Stimulated activated CD8-positive, alpha-beta memory T cell treated with anti-CD3 and anti-CD28 coated beads, Interleukin-12 subunit alpha, Interleukin-12 subunit beta, amount 100 ng/mL, for 24 hours (primary cell): Measurements from ENCODE around the gene FAM193A.
"Not testable (repeated sequence)": the region's sequence is repeated elsewhere in the genome, so short reads cannot be mapped to it uniquely, and the experiment has no call there.

ENCODE experiments used
- DNase-seq: peaks from one replicate; pipeline ENCODE4 v3.0.0-alpha.2; 2020; ENCODE audit errors: extremely low read depth

Gene FAM193A

DNA sequence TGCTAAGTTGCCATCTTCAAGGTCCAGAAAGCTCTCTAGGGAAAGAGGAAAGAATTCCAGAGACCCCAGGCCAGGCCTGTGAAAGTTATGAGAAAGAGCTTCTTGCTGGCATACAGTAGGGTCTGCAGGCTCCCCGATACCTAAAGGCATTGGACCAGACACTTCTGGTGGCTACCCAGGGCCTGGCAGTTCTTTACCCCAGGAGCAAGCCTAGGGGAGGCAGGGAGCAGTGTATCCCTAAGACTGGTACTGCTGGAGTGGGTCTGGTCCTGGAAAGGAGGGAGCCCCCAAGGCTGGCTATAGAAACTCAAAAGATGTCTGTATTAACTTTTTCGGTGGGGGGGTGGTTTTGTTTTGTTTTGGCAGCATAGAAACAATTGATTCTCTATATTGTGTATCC is 19.8 kb upstream of the FAM193A start:
- DNase-seq: no peak

DNA sequence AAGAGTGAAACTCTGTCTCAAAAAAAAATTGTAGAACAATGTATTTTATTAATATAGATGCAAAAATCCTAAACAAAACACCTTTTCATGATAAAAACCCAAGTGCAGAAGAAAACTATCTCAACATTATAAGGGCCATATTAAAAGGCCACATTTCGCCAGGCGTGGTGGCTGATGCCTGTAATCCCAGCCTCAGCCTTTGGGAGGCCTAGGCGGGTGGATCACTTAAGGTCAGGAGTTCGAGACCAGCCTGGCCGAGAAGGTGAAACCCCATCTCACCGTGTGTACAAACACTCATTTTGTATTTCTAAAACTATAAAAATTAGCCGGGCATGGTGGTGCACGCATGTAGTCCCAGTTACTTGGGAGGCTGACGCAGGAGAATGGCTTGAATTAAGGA is 9.9 kb upstream of the FAM193A start:
- DNase-seq: no peak

DNA sequence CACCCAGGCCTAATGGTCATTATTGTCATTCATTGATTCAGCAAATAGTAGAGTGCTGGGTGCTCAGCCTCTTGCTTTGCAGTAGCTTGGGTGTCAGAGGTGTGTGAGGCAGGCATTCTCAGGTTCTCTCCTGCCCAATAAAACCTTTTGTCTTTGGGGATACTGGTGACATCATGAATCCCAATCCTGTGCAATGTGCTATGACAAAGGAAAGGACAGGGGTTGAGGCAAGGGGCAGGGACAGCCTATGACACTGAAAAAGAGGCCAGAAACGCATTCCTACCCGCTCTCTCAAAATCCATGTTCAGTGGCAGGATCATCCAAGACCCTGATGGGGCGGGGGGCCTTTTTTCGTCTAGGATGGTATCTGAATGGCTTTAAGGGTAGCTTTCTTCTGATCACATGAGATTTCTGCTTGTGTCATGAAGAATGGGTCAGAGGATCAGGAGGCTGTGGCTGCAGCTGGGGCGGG is 1.5 kb upstream of the FAM193A start:
- no peak for DNase-seq

DNA sequence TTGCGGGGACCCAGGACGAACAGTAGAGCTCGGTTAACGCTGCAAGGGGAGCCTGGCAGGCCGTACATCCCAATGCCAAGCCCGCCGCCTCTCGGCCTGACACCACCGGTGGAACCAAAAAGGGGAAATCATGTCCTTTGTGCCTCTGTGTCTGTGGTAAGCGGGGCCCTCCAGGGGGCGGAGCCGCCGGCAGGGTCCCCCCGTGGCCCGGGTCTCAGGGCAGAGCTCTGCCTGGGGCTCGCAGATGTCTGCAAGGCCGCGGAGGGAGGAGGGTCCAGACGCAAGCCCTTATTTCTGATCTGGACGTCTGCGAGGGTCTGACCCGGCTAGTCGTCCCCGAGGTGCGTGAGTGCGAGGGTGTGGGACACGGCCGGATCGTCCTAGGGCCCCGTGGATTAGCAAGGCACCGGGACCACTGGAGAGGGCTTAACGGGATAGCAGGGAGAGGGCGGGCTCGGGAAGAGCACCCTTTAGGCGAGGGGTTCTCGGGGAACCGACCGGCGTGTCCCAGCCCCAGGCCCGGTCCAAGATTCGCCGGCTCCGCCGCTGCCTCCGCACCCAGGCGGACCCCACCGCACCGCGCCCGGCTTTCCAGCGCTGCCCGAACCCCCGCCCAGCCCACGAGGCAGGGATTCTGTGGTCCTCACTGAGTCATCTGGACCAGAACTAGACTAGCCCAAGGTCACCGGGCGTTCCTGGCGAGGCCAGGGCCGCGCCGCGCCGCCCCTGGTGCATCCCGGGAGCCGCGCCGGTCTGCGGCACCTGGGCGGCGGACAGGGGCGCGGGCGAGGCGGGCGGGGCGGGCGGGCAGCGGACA is 863 bp upstream of the FAM193A start:
- peak; percentile 21 for DNase-seq

DNA sequence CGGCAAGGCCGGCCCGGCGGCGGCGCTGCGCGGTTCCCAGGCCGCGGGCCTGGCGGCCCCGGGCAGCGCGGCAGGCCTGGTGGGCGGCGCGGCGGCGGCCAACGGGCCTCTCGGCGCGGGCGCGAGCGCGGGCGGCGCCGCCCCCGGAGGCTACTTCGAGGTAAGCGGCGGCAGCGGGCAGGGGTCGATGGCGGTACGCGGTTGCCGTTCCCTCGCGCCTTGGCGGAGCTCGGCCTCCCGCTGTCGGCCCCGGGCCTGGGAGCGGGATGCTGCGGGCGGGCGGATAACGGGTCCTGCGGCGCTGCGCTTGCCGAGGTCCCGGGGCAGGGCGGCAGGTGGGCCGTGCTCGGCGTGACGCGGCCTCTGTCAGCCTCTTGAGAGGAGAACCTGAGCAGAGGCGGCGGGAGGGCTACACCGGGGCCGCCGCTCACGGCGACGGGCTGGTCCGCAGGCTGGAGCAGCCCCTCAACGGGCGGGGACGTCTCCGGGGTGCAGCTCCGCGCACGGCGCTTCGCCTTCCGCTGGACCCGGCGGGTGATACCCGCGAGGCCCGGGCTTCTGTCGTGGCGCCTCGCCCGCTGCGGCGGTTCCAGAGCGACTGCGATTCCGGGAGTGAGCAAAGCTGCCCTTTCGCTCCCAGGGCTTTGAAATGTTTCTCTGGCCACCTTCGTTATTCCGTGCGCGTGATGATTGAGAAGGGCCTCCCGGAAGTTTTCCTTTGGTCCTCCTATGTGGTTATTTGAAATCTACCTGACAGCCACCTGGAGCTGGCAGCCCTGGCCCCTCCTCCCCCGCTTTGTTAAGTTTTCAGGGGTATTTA is 774 bp downstream of the FAM193A start:
- DNase-seq: peak; percentile 12

DNA sequence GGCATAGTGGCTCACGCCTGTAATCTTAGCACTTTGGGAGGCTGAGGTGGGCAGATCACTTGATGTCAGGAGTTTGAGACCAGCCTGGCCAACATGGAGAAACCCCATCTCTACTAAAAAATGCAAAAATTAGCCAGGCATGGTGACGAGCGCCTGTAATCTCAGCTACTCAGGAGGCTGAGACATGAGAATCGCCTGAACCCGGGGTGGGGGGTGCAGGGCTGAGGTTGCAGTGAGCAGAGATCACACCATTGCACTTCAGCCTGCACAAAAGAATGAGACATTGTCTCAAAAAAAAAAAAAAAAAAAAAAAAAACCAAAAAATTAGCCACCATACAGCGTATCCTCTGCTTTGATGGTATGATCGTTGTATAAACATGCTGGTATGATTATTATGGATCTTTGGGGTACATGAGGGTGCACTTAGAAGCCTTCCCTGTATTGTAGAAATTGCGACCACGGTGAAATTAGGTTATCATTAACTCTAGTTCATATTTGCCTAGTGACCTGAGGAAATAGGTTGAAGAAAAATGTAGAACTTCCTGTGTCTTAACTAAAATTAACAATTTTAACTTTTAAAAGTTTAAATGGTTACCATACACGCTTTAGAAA is 7.2 kb downstream of the FAM193A start:
- not testable (repeated sequence) for DNase-seq

DNA sequence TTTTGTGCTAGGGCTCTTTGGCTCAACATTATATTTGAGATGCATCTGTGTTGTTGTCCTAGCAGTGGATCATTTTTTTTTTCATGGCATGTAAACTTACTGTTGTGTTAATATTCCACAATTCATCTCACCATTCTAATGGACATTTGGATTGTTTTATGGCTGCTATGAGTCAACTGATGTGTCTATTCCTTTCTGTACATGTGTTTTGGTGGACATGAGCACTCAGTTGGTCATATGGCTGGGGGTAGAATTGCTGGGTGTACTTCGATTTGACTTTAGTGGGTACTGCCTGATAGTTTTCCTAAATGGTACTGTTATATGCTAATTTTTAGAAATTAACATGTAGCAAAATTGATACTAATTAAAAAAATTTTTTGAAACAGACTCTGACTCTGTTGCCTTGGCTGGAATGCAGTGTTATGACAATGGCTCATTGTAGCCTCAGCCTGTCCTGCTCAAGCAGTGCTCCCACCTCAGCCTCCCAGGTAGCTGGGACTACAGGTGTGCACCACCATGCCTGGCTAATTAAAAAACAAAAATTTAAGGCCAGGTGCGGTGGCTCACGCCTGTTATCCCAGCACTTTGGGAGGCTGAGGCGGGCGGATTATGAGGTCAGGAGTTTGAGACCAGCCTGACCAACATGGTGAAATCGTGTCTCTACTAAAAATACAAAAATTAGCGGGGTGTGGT is 9.0 kb downstream of the FAM193A start:
- no peak for DNase-seq

DNA sequence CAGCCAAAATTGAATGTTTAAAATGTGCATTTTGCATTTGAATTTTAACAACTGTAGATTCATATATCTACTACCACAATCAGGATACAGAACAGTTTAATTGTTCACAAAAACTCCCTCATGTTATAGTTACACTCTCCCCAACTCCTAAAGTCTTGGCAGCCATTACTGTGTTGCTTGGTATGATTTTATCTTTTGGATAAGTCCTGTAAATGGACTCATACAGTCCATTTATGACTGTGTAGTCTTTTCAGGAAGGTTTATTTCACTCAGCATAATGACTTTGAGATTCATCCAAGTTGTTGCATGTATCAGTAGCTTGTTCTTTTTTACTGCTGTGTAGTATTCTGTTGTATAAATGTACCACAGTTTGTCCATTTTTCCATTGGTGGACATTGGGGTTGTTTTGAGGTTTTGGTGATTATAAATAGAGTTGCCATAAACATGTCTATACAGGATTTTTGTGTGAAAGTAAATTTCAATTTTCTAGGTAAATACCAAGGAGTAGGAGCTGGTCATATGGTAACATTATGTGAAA is 9.9 kb downstream of the FAM193A start:
- no peak for DNase-seq

DNA sequence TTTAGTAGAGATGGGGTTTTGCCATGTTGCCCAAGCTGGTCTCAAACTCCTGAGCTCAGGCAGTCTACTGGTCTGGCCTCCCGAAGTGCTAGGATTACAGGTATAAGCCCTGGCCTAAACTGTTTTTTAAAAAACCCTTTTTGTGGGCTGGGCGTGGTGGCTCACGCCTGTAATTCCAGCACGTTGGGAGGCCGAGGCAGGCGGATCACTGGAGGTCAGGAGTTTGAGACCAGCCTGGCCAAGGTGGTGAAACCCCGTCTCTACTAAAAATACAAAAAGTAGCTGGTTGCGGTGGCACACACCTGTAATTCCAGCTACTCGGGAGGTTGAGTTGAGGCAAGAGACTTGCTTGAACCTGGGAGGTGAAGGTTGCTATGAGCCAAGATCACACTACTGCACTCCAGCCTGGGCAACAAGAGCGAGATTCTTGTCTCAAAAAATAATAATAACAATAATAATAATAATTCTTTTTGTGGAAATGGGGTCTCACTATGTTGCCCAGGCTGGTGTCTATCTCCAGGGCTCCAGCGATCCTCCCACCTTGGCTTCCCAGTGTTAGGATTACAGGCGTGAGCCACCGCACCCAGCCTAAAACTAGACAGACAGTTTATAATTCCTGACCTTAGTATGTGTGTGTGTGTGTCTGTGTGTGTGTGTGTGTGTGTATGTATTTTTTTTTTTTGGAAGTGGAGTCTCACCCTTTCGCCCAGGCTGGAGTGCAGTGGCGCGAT is 10.7 kb downstream of the FAM193A start:
- DNase-seq: not testable (repeated sequence)

DNA sequence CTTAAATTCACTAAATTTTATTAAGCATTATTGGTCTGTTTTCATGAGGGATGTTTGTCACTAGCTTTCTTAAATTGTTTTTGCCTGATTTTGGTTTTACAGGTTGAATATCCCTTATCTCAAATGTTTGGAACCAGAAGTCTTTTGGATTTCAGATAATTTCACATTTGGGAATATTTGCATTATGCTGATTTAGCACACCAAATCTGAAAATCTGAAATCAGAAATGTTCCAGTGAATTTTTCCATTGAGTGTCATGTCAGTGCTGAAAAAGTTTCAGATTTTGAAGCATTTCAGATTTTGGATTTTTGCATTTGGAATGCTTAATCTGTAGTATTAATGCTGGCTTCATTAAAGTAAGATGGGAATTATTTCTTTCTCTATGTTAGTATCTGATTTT is 14.7 kb downstream of the FAM193A start:
- no peak for DNase-seq

DNA sequence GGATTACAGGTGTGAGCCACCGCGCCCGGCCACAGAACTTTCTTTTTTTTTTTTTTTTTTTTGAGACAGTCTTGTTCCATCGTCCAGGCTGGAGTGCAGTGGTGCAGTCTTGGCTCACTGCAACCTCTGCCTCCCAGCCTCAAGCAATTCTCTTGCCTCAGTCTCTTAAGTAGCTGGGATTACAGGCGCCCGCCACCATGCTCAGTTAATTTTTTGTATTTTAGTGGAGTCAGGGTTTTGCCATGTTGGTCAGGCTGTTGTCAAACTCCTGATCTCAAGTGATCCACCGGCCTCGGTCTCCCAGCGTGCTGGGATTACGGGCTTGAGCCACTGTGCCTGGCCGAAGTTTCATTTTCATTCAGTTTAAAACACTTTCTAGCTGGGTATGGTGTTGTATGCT is 16.4 kb downstream of the FAM193A start:
- no peak for DNase-seq

DNA sequence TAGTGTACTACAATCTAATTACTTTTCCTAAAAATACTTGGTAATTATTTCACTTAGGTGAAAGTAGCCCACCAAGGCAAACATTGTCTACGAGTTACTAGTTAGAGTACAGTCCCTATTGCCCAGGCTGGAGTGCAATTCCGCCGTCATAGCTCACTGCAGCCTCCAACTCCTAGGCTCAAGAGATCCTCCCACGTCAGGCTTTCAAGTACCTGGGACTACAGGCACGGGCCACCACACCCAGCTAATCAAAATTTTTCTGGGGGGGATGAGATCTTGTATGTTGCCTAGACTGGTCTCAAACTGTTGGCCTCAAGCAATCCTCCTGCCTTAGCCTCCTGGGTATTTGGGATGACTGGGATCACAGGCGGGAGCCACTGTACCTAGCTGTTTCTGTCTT is 21.9 kb downstream of the FAM193A start:
- no peak for DNase-seq

DNA sequence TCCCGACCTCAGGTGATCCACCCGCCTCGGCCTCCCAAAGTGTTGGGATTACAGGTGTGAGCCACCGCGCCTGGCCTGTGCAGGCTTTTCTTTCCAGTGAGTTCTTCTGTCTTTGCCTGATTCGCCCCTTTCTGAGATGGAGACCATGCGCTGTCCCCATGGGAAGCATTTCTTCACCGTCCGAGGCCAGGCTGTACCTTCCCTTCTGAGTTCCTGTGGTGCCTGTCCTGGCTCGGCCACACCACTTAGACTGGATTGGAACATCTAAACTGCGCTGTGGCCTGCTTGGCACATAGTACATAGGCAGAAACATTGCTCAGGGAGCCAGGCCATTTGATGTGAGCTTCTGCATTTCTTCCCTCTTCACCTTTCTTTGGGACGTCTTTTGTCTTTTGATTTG is 23.7 kb downstream of the FAM193A start:
- DNase-seq: no peak

DNA sequence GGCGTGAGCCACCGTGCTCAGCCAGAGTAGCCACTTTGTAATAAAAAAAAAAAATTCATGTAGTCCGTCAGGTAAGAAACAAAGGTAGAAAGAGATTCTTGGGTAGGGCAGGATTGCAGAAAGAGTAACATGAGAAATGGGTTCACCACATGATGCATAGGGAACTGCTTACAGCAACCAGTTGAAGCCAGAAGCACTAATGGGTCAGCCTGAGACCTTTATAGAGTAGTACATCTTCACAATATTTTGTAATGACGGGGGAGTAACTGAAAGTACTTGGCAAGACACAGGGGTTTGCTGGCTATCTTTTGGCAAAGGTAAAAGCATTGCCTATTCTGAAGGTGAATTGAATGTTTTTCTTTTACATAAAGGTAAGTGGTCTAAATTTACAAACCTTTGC is 29.1 kb downstream of the FAM193A start:
- DNase-seq: no peak

DNA sequence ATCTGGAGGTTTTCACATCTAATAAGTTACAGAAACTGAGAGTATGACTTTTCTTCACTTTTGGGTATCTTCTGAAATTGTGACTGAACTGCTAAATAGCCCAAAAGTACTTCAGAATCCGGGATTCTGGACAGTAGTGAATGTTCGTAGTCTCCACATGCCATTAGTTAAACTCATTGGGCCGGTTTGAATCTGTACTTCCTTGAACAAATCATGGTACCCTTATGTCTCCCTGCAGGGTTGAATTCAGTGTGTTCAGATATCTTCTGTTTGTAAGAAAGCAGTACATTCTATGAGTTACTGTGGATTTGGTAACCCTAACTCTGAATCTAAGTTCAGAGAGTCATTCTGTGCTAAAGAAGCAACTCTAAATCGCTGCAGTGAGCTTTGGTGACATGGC is 33.6 kb downstream of the FAM193A start:
- no peak for DNase-seq

DNA sequence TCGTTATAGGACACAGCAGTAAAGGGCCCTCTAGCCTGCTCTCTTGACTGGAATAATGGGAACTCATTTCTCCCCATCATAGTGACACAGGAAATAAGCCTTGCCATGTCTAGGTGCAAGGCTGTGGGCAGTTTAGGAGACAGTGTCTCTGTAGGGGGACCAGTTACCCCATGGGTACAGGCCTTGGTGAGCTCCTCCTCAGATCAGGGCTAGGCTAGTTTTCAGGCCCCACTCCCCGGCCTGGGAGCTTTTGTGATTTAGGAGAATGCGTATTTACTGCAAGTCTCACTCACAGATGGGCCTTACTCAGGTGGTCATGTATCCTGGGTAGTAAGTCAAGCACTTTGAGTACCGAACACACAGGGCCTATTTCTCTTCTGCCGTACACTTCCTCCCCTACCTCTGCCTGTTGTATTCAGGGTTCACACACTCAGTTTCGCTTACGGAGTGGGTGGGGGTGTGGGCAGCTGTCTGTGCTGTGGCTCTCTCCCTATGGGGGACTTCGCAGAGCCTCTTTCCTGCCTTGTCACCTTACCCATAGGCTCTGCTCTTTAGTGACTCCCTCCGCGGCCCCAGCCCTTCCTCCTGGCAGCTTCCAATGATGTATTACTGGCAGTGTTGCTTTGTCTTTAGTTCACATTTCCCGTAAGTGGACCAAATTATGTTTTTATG is 34.2 kb downstream of the FAM193A start:
- peak; percentile 16 for DNase-seq

DNA sequence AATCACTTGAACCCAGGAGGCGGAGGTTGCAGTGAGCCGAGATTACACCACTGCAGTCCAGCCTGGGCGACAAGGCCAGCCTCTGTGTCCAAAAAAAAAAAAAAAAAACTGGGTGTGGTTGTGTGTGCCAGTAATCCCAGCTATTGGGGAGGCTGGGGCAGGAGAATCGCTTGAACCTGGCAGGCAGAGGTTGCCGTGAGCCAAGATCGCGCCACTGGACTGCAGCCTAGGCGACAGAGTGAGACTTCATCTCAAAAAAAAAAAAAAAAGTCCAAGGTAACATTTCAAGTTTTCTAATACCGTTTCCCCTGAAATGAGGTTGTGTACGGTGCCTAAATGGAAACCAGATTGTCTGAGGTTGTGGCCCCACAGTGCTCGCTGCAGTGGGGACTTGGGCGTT is 35.6 kb downstream of the FAM193A start:
- DNase-seq: no peak

DNA sequence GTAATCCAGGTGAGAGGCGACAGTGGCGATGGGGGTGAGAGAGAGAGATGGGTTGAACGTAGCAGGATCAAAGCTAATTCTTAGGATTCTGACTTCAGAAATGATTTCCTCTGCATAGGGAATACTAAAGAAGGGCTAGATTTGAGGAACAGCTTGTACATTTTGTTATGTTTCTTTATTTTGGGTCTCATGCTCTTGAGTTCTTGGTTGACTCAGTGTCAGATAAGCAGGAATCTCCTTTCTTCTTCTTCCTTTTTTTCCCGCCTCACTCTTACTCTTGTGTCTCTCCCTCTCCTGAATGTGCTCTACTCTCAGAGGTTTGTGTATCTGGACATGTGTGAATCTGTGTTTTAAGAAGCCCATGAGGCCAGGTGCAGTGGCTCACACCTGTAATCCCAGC is 36.4 kb downstream of the FAM193A start:
- DNase-seq: no peak

DNA sequence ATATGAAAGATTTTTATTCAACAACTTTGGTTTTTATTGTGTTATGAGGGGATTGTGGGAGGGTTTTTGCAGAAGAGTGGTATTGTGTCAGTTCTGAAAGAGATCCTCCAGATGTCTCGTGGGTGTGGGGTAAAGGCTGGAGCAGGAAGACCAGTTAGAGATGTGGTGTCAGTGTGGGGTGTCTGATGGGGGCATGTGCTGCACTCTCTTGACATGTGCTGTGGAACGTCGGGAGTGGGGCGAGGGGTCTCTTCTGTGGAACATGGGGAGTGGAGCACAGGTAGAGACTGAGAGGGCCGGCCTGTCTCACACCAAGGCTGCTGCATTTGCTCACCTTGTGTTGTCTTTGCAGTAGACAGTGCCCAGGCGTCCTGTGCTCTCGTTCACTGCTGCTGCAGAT is 37.6 kb downstream of the FAM193A start:
- no peak for DNase-seq

DNA sequence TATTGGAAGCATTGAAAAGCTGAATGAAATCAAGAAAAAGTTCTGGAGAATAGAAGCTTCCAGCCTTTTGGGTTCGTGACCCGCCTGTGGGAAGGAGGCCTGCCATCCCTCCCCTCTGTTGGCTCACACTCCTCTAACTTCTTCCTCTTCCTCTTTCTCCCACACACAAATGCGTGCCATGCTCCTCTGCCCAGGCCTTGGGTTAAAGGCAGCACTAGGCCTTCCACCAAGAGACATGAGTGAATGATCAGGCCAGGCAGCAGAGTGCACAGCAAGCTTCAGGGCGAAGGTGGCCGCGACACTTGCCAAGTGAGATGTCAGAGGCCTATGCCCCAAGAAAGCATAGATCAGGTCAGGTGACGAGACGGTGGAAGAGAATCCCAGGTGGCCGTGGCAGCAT is 38.4 kb downstream of the FAM193A start:
- no peak for DNase-seq

DNA sequence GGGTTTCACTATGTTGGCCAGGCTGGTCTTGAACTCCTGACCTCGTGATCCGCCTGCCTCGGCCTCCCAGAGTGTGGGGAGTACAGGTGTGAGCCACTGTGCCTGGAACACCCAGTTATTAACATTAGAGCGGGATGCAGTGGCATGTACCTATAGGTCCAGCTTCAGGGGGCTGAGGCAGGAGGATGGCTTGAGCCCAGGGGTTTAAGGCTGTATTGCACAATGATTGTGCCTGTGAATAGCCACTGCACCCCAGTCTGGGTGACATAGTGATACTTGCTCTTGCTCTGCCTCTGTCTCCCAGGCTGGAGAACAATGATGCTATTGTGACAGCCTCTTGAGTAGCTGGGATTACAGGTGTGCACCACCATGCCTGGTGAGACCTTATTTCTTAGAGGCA is 39.8 kb downstream of the FAM193A start:
- no peak for DNase-seq
